Motor neuron (in vitro differentiated cells): ENCODE results near the gene RPS21. TPM values are rescaled to one million over a fixed set of nuclear protein-coding genes. Genes with fewer than 3 reads are reported as not detected.

Experiments
- ATAC-seq, 8 experiments: fragments of 200-7000 bp; cut with Tn5 transposase; replicated peaks in 6 of 8; 2 replicates each; pipeline ENCODE4 v1.8.0; 2021; ENCODE audit warnings: mild to moderate bottlenecking in 8 of 8, moderate library complexity in 8 of 8
- H3K27ac ChIP-seq, 2 donors: fragments of 250-450 bp; sonication (Bioruptor Pico); 2 replicates each; pipeline ENCODE4 v1.9.0; 2021; ENCODE audit warnings: antibody characterized with exemption in 2 of 2, mild to moderate bottlenecking in 2 of 2, moderate library complexity in 1 of 2
- H3K4me1 ChIP-seq, 2 donors: fragments of 250-450 bp; sonication (Bioruptor Pico); replicated peaks in 1 of 2; 2 replicates each; pipeline ENCODE4 v1.6.1; 2021; ENCODE audit warnings: antibody characterized with exemption in 2 of 2, mild to moderate bottlenecking in 2 of 2, moderate library complexity in 1 of 2
- H3K4me3 ChIP-seq, 5 donors: fragments of 250-450 bp; sonication (Bioruptor Pico); 2 replicates each; pipeline ENCODE4 v1.9.0; 2021; ENCODE audit warnings: antibody characterized with exemption in 5 of 5, mild to moderate bottlenecking in 5 of 5, moderate library complexity in 4 of 5
- WGBS, 10 experiments: fragments of 450-650 bp; shearing (Covaris generic); methylation state at CpG; one replicate each; pipeline ENCODE4 v1.0.0; 2022; 5-methylcytosine and 5-hydroxymethylcytosine counted together
- in situ Hi-C, 9 experiments: fragments of 400-800 bp; cut with MboI; loops; one replicate each; pipeline ENCODE4 v1.15.0; 2021; ENCODE audit warnings: low sequenced_read_pairs in 9 of 9, low pct_unique_long_range_greater_than_20kb in 2 of 9; ENCODE audit not compliant: unreplicated experiment in 9 of 9
- total RNA-seq, 8 experiments: library from RNA; unstranded; fragments of 300-600 nt; gene quantifications; 2 replicates each; pipeline versions ENCODE4 v1.2.3 to v1.2.4, GENCODE V29; 2022

RPS21 gene
- 1,000 to 10,000 TPM in 7 of 8 experiments, 100 to 1,000 TPM in 1; 960 to 3,776 (median 2,338) TPM for total RNA-seq

DNA sequence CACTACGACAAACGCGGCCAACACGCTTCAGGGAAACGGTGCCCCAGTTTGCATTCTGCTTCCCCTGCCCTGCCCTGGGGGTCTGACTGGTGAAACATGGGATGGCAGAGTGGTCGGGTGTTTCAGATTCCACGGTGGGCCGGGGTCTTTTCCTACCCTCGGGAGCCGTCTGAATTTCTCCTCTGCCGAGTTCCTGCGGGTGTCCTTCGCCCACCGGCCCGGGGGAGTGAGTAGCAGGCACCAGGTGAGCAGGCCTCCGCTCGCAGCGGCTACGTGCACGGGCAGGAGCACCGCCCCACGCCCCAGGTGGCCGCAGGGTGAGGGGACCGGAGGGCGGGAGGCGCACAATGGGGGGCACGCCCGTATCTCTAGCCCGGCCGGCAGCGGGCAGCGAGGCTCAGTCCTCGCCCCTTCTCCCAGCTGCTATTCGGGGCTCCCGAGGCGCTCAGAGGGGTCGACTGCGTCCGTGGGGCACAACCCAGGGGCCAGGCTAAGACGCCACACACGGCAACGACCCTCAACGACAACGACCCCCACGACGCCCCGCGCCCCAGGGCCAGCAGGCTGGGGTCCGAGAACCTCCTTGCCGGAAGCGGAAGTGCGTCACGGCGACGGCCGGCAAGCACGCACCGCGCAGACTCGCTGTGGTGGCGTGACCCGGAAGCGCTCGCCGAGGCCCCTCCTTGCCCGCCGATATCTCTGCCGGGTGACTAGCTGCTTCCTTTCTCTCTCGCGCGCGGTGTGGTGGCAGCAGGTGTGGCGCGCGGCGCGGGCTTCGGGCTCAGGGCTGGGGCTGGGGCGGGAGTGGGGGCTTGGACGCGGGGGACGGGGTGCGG is at the start of gene RPS21:
Gene RPS21 (plus strand): TSS at position 721 of the 836 bp plus-strand sequence. CDS start 236 bp downstream, outside the sequence.
- WGBS, 10 experiments = 0% methylated on average over 1 to 14 of the region's 83 CpGs; no CpG with 5 or more reads in 5 of the 10 experiments
- H3K4me1 ChIP-seq = peaks cover 11 to 15% of the 10 kb centered on the region in 2 donors
- ATAC-seq = peak; percentile 75 to 89 (median 85)
- H3K27ac ChIP-seq = peak within 1 kb of the TSS; percentile 91 to 92
- in situ Hi-C loops = loop anchor here in 3 of 9 experiments (10.0 to 25.0 kb wide), 3 partner anchors 82 to 199 kb away; partner anchors contain the start of genes ADRM1 (in 1 of the 3) and MTG2 (in 1 of the 3)
- peak within 1 kb of the TSS; percentile 79 to 97 (median 87) for H3K4me3 ChIP-seq

DNA sequence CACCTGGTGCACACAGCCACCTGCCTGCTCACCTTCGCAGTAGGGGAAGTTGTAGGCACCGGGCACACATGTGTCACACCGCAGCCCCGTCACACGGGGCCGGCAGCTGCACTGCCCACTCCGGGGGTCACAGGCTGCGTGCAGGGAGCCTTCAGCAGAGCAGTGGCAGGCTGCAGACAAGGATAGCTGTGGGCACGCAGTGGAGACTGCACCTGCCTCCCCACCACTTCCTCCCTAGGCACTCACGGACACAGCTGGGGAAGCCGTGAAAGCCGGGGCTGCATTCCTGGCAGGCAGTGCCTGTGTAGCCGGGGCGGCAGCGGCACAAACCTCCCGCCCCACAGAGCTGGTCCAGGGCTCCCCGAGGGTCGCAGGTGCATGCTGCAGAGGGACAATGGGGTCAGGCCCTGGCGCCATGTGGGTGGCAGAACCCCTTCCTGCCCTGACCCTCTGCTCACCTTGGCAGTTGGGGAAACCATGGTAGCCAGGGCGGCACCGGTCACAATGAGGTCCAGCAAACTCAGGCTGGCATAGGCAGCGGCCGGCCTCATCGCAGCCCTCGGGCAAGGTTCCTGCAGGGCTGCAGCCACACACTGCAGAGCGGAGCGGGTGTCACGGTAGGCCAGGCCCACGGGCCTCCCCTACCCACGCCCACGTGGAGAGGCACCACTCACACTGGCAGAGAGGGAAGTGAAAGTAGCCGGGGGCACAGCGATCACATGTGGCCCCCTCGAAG is 49.2 kb upstream of the RPS21 start:
- no peak overlapping the region for H3K27ac ChIP-seq
- ATAC-seq = peak in 1 of 8 experiments; percentile 11
- H3K4me3 ChIP-seq = no peak overlapping the region
- no peaks in the 10 kb centered on the region for H3K4me1 ChIP-seq
- WGBS, 10 experiments = 58 to 100% (median 80%) methylated on average over 1 to 6 of the region's 34 CpGs; no CpG with 5 or more reads in 5 of the 10 experiments
- in situ Hi-C loops = no loop called here

DNA sequence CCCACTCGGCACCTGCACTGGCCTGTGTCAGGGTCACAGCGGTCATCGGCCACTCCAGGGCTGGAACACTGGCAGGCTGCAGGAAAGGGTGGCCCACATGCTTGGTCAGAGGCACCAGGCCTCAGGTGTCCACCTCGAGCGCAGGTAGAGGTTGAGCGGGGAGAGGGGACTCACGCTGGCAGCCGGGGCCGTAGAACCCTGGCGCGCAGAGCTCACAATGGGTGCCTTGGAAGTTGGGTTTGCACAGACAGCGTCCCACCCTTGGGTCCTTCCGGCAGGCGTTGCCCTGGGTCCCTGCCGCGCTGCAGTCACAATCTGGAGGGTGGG is 48.6 kb upstream of the RPS21 start:
- H3K27ac ChIP-seq = no peak overlapping the region
- ATAC-seq = peak in 1 of 8 experiments; percentile 9
- H3K4me3 ChIP-seq = no peak overlapping the region
- WGBS, 10 experiments = 89 to 100% (median 100%) methylated on average over 2 to 7 of the region's 16 CpGs; no CpG with 5 or more reads in 7 of the 10 experiments
- in situ Hi-C loops = no loop called here
- no peaks in the 10 kb centered on the region for H3K4me1 ChIP-seq

DNA sequence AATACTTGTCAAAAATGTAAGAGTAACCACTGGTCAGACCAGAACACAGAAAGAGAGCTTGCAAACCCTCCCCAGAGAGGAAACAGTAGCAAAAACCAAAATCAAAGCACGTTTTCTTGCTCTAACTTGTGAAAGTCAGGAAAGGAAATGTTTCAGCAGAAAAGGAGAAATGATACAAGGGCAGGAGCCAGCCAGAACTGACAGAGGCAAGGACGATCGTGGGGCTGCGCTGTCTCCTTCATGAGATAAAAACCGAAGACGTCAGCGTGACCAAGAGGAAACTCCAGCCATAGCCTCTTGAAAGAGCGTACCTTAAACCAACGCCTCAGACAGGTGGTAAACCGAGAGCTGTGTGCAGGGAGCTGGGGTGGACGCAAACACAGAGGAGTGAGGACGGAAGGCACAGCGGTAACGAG is 47.2 kb upstream of the RPS21 start:
- WGBS, 10 experiments = 40 to 100% (median 89%) methylated on average over 2 to 14 of the region's 14 CpGs; no CpG with 5 or more reads in 1 of the 10 experiments
- H3K4me3 ChIP-seq = no peak overlapping the region
- H3K27ac ChIP-seq = no peak overlapping the region
- no peak for ATAC-seq
- in situ Hi-C loops = no loop called here
- no peaks in the 10 kb centered on the region for H3K4me1 ChIP-seq

DNA sequence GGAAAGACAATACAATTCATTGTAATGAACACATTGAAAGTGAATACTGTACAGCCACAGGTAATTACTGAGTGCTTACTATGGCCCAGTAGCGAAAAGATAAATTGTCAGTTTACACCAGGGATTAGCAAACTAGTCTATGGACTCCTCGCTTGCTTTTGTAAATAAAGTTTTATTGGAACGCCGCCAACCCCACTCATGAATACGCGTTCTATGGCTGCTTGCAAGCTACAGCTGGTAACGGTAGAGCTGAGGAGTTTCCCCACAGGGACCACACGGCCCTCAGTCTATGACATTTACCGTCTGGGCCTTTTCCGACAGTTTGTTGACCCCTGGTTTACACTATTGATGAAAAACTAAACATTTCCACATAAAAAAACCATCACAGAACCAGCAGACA is 44.0 kb upstream of the RPS21 start:
- no peak overlapping the region for H3K4me3 ChIP-seq
- no peaks in the 10 kb centered on the region for H3K4me1 ChIP-seq
- peak in 1 of 8 experiments; percentile 23 for ATAC-seq
- 40 to 100% (median 80%) methylated on average over 2 to 10 of the region's 10 CpGs; no CpG with 5 or more reads in 1 of the 10 experiments for WGBS, 10 experiments
- in situ Hi-C loops = no loop called here
- H3K27ac ChIP-seq = no peak overlapping the region

DNA sequence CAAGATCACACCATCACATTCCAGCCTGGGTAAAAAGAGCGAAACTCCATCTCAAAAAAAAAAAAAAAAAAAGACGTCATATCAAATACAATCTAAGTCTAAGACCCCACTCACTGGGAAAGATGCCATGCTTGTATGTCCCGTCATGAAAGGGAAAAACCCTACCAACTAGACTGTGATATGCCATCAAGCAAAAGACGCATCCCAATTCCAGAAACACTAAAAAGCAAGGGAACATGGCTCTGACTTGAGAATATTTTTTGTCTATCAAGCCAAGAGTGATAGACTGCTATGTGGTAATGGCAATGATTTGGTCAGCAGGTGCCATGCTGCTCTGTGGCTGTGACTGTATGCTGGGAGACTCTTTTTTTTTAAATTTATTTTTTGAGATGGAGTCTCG is 42.8 kb upstream of the RPS21 start:
- WGBS, 10 experiments = 78 to 100% (median 94%) methylated on average over 1 to 4 of the region's 5 CpGs; no CpG with 5 or more reads in 1 of the 10 experiments

DNA sequence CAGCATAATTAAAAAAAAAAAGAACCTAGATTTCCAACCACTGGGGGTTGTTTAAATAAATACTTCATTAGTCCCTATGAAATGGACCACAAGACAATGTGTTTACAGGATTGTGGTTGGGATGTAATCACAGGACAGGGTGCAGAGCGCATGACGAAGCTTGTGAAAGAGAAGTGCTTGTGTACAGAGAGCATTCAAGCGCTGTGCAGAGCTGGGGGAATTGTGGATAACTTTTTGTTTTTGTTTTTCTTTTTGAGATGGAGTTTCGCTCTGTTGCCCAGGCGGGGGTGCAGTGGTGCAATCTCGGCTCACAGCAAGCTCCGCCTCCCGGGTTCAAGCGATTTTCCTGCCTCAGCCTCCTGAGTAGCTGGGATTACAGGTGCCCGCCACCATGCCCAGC is 42.1 kb upstream of the RPS21 start:
- ATAC-seq = no peak
- no peak overlapping the region for H3K27ac ChIP-seq
- no peaks in the 10 kb centered on the region for H3K4me1 ChIP-seq
- H3K4me3 ChIP-seq = no peak overlapping the region
- WGBS, 10 experiments = 70 to 97% (median 85%) methylated on average over 1 to 8 of the region's 10 CpGs; no CpG with 5 or more reads in 1 of the 10 experiments
- in situ Hi-C loops = no loop called here

More for the DNA sequence above, 42.8 kb upstream of the RPS21 start:
- in situ Hi-C loops = no loop called here
- H3K27ac ChIP-seq = no peak overlapping the region
- no peaks in the 10 kb centered on the region for H3K4me1 ChIP-seq
- no peak overlapping the region for H3K4me3 ChIP-seq
- ATAC-seq = no peak

DNA sequence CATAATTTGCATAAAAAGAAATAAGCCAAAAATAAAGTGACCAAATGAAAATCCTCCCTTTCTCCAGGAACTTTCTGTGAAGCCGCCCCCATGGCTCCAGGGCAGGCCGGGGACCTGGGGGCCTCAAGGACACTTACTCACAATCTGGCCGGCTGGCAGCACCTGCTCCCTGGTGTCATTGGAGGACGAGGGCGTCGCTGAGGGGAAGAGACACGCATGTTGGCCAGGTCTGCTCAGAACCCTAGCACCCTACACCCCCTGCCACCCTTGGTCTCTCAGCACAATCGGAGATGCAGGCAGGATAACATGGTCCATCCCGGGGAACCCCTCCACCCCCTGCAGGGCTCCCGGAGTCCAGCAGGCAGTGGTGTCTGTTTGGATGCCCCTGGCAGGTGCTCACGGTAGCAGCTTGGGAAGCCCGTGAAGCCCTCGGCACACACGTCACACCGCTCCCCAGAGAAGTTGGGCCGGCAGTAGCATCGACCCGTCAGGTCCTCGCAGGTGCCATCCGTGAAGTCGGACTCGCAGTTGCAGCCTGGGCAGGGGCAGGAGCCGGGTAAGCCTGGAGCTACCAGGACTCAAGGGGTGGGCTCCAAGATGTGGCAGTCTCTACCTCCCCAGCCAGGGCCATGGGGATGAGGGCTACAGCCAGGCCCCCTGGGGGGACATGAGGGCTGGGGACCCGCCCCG is 41.1 kb upstream of the RPS21 start:
- in situ Hi-C loops = no loop called here
- Histone ChIP-seq H3K4me3 (no peak overlapping the region), H3K27ac (no peak overlapping the region), H3K4me1 (no peaks in the 10 kb centered on the region)
- no peak for ATAC-seq
- WGBS, 10 experiments = 45 to 100% (median 88%) methylated on average over 1 to 9 of the region's 25 CpGs; no CpG with 5 or more reads in 3 of the 10 experiments

DNA sequence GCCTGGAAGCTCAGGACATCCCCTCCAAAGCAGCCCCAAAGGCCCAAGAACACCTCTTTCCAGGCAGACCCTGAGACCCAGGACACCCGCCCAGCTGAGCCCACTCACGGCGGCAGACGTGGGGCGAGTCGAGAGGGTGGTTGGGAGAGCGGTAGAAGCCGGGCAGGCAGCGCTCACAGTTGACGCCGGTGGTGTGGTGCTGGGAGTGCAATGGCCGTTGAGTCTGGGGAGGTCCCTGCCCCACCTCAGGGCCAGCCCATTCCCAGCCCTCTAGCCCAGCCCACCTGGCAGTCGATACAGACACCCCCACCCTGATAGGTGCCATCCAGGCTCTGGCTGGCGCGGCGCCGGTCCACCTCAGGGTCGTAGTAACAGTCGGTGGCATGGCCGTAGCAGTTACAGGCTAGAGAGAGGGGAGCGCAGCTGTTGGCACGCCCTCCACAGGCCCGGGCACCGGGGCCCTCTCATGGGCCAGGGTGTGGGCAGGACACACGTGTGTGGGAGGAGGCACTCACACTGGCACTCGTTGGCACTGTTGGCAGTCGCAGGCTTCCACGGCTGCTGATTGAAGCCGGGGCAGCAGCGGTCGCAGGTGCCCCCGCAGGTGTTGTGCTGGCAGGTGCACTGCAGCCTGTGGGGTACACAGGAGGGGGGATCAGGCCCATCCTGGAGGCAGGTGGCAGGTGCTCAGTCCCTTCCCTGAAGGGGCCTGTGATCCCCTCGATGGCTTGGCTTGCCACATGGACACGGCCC is 40.3 kb upstream of the RPS21 start:
- in situ Hi-C loops = no loop called here
- 70 to 100% (median 80%) methylated on average over 1 to 8 of the region's 34 CpGs; no CpG with 5 or more reads in 6 of the 10 experiments for whole genome bisulfite sequencing, 10 experiments

DNA sequence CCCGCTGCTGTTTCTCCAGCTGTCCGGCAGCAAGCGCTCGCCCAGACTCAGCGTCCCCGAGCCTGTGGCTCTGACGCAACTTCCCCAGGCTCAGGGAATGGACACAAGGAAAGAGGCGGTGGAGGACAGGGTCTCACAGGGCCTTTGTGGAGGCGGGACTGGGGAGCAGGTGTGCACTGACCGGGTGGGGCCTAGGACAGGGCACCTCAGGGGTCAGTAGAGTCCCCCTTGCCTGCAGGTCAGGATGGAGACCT is 39.8 kb upstream of the RPS21 start:
- no peak for ATAC-seq
- in situ Hi-C loops = no loop called here
- H3K27ac ChIP-seq = no peak overlapping the region
- H3K4me1 ChIP-seq = no peaks in the 10 kb centered on the region
- H3K4me3 ChIP-seq = no peak overlapping the region
- WGBS, 10 experiments = 80 to 100% methylated on average over 1 of the region's 10 CpGs; no CpG with 5 or more reads in 8 of the 10 experiments

More for the DNA sequence above, 40.3 kb upstream of the RPS21 start:
- Histone ChIP-seq H3K27ac (no peak overlapping the region), H3K4me3 (no peak overlapping the region), H3K4me1 (no peaks in the 10 kb centered on the region)
- ATAC-seq = no peak

DNA sequence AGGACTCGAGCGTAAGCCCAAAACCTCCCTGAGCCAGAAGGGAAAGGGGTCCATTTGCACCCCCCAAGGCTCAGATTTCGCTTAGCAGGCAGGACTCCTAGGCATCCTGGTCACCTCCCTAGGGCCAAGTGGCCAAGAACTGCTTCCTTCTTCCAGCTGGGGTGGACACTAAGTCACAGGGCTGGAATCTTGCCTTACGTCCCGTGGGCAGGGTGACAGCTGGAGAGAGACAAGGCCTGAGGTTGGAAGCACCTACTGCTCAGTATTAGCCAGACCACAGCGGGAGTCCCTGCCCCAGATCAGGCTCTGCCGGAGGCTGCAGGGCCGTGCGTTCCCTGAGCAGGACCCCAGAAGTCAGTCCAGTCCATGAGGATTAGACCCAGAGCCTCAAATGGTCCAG is 39.5 kb upstream of the RPS21 start:
- Histone ChIP-seq H3K4me1 (no peaks in the 10 kb centered on the region), H3K4me3 (no peak overlapping the region), H3K27ac (no peak overlapping the region)
- 46 to 96% (median 80%) methylated on average over 1 to 7 of the region's 9 CpGs; no CpG with 5 or more reads in 3 of the 10 experiments for WGBS, 10 experiments
- in situ Hi-C loops = no loop called here
- no peak for ATAC-seq

DNA sequence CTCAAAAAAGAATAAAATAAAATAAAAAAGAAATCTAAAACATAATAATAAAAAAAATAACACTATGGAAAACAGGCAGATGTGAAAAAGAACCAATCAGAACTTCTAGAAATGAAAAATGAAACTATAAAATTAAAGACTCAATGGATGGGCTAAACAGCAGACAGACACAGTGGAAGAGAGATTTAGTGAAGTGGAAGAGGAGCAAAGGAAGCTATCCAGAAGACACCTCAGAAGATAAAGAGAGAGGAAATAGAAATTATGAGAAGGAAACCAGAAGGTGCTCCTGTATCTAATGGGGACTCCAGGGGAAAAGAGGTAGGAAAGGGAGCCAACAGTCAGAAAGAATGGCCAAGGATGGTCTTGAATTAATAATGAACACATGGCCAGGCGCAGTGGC is 38.3 kb upstream of the RPS21 start:
- Histone ChIP-seq H3K27ac (no peak overlapping the region), H3K4me1 (no peaks in the 10 kb centered on the region), H3K4me3 (no peak overlapping the region)
- 40 to 100% (median 100%) methylated on average over 1 of the region's 1 CpG; no CpG with 5 or more reads in 4 of the 10 experiments for WGBS, 10 experiments
- in situ Hi-C loops = no loop called here
- no peak for ATAC-seq
